Fibroblast of skin of left biceps (primary cell): ENCODE results near the gene KRTAP10-3.

Experiments
- DNase-seq, 2 experiments: peaks; one replicate each; pipeline ENCODE4 v3.0.0-alpha.2; 2013; ENCODE audit warnings: low read depth in 2 of 2

KRTAP10-3 gene

DNA sequence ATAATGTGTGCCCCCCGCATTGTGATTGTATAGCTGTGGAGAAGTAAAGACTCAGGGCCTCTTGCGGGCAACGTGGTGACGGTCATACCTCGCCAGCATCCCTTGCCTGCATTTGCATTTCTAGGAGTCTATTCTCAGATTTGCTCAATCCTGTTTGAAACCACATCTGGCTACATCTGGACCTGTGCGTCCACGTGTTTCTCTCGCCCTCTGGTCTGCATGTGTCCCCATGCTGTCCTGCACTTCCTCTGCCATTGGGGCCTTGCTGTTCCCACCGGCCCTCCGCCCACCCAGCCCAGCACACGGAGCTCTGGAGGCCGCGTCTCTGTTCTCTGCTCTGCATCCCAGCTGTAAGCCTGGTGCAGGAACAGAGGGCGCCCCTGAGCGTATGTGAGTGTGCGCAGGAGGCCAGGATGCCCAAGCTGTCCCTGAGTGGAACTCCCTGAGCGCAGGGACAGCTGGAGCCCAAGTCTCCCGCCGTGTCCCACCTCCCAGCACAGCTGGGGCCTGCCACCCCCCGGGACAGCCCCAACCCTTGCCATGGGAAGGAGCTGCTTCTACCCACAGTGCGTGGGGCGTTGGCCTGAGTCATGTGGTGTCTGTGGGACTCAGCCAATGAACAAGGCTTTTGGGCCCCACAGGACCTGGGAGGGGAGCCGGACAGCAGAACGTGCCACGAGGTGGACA is 8.9 kb downstream of the KRTAP10-3 start:
- DNase-seq: no peak

DNA sequence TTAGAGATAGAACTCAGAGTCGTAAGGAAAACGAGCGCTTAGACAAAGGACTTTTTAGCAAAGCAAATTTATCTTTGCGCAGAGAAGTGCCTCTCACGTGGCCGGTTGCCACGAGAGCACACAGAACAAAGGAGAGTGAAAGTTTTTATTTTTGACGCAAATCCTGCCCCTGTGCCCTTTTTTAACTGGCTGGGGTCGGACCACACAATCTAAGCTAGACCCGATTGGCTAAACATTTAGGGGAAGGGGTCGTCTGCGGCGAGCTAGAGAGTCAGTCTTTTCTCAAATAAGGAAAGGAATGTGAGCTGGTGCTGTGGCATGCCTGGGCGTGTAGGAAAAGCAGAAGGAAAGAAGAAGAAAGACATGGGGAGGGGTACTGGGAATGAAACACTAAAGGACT is 9.7 kb downstream of the KRTAP10-3 start:
- no peak for DNase-seq

DNA sequence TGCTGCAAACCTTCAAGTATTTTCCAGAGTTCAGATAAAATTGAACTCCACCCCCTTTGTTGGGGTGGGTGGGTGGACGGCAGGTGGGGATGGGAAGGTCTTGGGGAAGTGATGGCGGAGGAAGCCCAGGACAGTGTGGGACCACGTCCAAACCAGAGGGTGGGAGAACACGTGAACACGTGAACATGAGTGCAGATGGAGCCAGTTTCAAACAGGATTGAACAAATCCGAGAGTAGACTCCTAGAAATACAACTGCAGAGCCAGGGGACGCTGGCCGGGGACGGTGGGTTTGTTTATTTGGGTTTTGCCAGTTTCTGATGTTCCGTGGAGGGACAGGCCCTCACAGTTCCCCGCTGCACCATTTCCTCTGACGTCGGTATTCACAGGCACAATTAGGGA is 10.2 kb downstream of the KRTAP10-3 start:
- no peak for DNase-seq

DNA sequence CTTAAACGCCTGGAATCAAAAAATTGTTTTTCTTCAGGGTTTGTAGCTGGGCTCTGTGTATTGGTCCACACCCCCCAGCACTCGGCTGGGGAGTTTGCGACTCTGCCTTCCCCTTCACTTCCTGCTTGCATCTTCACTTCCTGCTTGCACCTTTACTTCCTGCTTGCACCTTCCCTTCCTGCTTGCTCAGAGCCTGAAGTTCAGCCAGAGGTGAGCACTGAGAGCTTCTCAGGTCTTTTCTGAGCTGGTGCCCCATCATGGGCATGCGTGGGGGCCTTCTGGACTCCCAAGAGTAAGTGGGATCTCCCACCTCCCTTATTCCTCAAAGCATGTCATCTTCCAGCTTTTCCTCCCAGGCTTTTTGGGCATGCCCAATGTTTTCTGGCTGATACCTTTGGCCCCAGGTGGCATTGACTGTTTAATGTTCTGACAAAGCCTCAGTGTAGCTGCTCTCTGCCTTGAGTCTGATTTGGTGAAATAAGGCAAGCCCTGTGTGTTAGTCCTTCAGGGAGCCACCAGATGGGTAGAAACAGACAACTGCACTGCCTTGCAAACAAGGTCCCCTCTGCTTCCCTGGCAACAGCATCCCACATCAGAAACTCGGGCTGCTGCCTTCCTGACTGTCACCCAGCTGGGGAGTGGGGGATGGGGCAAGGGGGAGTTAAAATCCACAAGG is 10.8 kb downstream of the KRTAP10-3 start:
- DNase-seq: no peak

DNA sequence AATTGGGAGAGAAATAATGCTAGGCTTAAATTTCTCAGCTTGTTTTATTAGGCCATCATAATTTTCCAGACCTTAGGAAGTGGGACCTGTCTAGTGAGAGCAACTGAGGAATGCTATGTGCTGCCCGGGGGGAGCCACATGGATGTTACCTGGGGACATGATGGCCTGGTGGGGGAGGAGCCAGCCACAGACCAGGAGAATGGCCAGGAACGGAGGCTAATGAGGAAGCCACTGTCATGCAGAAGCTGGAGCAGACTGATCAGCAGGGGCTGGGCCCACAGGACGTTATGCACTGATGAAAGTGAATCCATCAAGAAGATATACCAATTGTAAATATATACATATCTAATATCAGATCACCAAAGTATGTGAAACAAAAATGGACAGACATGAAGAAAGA is 14.0 kb downstream of the KRTAP10-3 start:
- no peak for DNase-seq

DNA sequence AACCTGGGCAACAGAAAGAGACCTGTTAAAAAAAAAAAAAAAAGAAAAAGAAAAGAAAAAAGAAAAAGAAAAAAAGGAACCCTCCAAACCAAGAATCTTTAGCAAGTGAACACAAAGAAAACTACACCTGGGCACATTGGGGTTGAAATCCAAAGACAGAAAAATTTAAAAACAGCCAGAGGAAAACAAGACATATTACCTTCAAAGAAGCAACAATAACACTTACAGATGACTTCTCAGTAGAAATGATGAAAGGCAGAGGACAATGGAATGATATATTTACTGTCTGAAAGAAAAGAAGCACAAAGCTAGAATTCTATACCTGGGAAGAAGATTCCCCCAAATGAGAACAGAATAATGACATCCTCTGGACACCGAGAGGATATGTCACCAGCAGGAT is 15.9 kb downstream of the KRTAP10-3 start:
- no peak for DNase-seq

DNA sequence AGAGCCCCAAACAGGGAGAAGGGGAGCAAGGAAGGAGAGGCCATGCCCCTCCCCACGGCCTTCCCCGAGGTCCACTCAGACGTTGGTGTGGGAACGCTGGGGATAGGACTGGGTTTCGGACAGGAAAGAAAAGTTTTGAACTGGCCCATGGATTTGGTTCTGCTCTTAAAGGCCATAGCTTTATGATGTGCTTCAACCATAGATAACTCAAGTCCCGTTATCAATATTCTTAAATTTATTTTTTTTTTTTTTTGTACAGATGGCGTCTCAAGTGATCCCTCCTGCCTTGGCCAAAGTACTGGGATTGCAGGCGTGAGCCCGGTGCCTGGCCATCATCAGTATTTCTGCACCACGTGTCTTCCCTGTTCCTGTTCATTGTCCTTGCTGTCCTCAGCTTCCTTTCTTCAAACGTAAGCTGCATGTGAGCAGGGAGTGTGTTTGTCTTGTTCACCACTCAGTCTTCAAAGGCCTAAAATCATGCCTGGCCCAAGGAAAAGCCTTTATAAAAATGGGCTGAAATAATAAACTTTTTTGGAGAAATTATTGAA is 17.8 kb downstream of the KRTAP10-3 start:
- no peak for DNase-seq

DNA sequence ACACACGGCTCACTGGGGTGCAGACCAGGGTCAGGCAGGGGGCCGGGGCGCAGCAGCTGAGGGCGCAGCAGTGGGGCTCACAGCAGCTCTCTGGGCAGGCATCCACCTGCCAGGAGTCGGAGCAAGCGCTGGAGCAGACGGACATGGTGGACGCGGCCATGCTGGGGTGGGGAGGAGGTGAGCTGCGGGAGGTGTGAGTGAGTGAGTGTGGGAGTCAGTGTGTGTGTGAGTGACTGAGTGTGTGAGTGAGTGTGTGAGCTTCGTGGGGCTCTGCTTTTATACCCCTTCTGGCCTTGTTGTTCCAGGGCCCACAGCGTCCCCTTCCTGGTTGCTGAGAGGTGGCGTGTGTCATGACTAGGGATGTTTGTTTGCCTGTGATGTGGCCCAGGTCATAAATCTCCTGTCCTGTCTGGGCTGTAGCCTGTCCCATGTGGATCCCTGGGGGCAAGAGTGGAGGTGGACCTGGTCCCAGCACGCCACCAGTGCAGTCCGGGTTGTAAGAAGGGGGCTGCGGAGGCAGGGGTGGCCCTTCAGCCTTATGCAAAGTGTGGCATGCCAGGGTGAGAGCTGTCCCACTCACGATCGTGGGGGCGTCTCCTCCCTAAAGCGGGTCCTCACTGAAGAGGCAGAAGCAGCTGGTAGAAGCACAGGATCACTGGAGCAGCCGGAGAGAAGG is 18.5 kb downstream of the KRTAP10-3 start, which contains the start of gene KRTAP10-1:
Gene KRTAP10-1, minus strand, starts transcription at position 205 of the 676 bp plus-strand sequence. Its CDS starts 45 bp downstream, at position 160.
- DNase-seq: no peak

DNA sequence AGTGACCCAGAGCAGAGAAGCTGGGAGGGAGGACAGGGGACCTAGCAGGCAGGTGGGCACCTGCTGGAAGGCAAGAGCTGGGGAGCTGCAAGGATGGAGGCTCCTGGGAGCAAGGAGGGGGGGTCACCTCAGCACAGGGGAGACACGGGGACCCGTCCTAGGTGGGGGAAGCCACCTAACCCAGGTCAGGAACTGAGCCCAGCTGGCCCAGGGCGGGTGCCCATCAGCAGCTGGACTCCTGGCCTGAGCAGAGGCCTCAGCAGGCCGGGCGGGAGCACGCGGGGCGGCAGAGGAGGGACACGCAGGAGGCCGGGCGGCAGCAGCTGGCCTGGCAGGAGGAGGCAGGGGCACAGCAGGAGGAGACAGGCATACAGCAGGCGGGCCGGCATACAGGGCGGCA is 19.5 kb downstream of the KRTAP10-3 start:
- DNase-seq: no peak

DNA sequence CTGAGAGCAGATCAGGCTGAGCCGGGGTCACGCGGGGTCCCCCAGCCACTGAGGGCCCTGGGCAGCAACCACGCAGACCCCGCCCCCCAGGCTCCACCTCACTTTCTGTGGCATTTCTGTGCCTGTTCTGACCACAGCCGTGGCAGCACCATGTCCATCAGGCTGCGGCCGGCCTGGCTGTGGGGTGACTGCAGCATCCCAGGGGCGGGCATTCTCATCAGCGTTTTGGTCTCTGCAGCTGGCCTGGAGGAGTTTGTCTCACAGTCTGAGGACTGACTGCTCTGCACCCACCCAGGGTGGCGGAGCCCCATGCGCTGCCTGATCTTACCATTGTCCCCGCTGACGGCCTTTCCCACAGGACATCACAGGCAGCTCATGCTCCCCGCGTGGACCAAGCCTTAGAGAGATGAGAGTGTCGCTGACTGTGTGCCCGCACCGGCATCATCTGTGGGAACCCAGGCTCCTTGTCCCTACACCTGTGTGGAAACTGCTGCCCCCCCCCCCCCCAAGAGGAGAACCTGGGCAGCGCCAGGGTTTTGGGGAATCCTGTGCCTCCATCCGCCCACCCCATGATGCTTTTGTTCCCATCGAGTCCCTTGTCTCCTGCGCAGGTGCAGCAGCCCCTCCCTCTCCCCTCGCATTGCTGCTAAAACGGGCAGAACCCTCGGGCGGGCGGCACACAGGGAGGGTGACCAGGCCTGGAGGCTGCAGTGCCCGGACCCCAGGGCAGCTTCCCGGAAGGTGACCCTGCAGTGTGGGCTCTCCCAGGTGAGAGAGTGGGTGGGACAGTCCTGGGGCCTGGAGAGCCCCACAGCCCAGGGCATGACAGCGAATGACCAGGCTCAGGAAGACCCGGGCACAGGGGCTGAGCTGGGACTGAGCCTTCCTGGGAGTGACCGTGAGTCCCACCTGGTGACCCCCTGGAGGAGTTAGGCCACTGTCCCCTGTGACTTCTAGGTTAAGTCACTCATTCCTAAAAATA is 20.4 kb downstream of the KRTAP10-3 start:
- no peak for DNase-seq

DNA sequence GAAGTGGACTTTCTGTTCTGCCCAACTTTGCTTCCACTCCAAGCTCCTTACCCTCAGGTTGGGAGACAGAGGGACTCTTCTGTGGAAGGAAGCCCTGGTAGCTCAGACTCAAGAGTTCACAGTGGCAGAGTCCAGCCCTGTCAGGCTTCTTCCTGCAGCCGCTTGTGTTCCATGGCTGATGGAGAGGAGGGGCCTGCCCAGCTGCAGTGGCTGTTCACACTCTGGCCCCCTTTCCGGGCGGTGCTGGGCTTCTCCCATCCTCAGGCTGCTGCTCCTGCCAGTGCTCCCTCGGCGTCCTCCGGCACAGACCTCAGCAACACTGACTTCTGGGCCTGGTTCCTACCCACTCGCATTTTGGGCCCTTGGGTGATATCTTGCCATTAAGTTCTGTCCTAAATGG is 22.6 kb downstream of the KRTAP10-3 start:
- no peak for DNase-seq

DNA sequence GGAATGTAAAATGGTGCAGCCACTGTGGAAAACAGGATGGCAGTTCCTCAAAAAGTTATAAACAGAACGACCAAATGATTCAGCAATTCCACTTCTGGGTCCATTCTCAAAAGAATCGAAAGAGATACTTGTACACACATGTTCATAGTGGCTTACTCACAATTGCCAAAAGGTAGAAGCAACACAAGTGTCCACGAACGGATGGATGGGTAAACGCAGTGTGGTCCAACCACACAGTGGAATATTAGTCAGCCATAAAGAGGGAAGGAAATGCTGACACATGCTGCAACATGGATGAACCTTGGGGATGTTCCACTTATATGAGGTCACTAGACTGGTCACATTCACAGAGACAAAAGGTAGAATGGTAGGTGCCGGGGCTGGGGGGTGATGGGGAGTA is 23.9 kb downstream of the KRTAP10-3 start:
- DNase-seq: no peak

DNA sequence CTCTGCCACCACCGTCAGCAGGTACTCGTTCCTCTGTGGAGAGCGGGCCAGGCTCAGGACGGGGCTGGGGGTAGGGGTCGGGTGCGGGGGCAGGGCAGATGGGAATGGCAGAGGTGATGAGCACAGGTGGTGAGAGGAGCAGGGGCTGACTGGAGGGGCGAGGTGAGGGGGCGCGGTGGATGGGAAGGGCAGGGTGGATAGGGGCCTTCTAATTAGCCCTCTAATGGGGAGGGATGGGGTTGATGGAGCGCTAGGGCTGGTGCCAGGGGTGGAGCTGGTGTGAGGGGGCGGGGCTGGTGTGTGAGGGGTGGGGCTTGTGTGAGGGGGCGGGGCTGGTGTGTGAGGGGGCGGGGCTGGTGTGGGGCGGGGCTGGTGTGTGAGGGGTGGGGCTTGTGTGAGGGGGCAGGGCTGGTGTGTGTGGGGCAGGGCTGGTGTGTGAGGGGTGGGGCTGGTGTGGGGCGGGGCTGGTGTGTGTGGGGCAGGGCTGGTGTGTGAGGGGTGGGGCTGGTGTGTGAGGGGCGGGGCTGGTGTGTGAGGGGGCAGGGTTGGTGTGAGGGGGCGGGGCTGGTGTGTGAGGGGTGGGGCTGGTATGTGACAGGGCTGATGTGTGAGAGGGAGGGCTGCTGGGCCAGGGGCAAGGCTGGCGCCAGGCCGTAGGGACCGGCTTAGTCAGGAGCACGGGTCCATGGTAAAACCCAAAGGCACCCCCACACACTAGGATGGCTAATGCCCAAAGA is 24.5 kb downstream of the KRTAP10-3 start:
- no peak for DNase-seq

DNA sequence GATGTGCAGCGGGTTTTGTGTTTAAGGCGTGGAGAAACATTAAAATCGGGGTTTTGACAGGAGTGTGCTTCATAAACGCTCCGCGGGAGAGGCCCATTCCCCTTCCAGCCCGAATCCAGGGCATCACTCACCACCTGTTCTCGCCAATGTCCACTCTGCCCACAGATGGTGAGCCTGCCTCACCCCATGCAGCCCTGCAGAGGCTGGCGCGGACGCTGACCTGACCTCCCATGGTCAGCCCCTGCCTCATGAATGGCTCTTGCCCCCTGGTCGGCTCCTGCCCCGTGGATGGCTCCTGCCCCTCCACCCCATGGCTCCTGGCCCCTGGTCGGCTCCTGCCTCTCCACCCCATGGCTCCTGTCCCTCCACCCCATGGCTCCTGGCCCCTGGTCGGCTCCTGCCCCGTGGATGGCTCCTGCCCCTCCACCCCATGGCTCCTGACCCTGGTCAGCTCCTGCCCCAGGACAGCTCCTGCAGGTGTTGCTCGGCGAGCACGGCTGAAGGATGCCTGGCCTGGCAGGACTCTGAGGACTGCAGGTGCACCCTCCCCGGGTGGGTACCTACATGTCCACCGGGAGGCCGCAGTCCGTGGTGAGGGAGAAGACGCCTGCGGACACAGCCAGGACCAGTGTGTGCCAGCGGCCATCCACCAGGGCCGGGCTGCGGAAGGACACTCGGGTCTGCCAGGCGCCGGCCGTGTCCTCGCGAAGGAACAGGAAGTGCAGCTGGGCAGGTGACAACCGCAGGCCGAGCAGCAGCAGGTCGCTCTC is 25.3 kb downstream of the KRTAP10-3 start:
- DNase-seq: no peak

DNA sequence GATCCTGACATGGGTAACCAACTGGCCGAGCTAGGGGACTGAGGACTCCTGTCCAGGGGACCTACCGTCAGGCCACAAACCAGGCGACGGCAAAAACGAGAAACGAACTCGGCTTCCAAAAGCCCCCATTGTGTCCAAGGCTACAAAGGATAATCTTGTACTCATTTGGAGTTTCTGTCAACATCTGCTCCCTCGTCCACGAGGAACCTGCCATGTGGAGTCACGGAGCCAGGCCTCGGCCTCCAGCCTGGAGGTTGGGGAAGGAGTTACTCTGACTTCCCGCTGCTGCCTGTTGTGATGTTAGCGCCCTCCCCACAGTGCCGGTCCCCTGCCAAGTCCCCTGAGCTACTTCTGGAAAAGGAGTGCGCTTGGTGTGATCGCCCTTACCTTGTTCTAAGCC is 25.9 kb downstream of the KRTAP10-3 start:
- DNase-seq: no peak

DNA sequence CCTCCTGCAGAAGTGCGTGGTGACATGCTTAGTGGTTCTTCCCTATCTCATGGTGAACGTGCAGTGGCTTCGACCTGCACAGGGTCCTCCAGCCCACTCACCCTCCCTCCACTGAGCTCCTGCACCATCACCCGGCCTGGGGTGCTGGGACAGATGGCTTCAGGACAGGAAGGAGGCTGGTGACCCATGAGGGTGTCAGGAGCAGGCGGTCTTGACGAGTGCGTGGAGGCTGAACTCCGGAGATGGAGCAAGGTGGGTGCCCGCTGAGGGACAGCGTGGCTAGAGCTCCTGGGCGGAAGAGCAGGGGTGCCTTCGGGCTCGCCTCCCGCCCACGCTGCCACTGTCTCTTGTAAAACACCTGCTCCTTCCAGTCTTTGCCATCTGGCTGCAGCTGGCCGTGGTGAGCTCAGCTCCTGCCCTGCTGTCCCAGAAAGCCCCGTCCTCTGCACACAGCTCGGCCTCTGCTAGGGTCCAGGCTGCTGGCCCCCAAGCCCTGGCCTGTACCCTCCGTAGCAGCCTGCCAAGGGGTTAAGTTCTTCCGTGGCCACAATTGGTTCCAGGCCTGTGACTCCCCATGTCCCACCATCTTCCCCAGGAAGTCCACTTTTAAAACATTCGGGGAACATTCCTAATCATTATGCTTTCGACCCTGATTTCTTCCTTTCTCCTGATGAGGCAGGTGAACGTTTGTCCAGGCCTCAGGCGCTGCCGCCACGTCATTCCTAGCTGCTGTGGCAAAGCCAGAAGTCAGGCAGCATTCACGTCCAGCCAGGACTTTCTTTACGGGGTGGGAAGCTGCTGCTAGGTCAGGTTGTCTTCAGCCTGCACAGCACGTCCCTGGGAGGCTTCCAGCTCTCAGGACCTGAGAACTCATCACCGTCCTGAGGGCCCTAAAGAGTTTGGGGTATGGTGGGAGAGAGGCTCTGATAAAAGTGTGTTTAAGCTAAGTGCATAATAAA is 26.7 kb downstream of the KRTAP10-3 start:
- DNase-seq: no peak

DNA sequence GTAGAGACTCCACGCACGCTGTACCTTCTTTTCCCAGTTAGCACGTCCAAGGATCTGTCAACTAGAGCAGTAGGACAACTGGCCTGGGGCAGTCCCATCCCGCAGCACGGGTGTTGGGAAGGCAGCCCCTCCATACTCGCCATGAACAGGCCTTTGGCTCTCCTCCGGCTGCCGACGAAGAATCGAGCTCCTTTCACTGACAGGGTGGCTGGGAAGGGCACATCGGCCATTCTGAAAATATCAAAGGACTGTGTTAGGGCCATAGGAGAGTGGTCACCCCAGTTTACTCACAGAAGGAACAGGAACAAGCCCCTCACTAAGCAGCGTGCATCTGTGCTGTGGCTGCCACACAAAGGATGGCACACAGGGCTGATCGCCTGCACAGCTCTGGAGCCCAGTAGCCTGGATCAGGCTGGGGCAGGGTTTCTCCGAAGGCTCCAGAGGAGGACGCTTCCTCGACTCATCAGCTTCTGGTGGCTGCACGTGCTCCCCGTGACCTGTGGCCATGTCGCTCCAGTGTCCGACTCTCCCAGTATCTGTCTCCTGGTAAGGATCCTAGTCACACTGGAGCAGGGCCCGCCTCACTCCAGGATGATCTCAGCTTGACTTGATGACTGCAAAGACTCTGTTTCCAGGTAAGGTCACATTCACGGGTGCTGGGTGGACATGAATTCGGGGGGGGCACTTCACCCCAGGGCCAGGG is 27.5 kb downstream of the KRTAP10-3 start:
- no peak for DNase-seq

DNA sequence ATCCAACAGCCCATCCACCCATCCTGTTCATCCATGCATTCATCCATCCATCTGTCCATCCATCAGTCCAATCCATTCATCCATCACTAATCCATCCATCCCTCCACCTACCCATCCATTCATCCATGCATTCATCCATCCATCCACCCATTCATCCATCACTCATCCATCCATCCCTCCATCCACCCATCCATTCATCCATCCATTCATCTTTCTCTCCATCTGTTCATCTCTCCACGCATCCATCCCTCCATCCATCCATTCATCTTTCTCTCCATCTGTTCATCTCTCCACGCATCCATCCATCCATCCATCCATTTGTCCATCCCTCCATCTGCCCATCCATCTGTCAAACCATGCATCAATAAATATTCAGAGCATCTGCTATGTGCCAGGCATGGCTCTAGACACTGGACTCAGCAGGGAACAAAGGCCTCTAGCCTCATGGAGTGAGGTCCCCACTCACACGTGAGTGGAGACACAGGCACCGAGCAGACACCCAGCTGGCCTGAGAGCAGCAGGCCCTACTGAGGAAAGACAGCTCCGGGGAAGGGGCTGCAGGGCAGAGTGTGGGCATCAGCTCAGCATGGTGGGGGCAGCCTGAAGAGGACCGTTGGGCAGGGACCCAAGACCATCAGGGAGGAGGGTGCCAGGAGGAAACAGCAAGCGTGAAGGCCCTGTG is 28.2 kb downstream of the KRTAP10-3 start:
- DNase-seq: no peak
